NCI-H526 (cell line): ENCODE data around the gene STXBP5.

Source experiments
- DNase-seq, 2 experiments: peaks; one replicate each; lab custom pipeline; 2025; lab: John Stamatoyannopoulos, UW

The STXBP5 gene

DNA sequence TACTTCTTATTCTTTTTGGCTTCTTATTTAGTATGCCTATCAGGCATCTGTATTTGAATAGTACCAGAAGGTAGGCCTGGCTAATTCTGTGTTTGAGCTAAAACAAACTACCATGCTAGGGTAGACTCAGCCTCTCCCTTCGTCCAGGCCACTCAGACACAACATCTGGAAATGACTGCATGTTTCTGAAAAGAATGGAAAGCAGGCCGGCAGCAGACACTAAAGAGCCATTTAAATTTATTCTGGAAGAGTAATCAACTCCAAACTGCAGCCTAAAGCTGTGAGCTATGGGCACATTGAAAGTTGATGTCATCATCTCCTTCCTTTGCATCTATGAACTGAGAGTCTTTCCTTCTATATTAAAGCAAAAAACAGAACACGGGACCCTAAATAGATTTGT, 233.4 kb downstream of the STXBP5 start:
- DNase-seq: no peak

- no peak for DNase-seq
These were observed 234.7 kb downstream of the STXBP5 start for GRCh38 chr6:147438758-147439528.
